ENCODE measurements around the gene ELFN2.

DNA sequence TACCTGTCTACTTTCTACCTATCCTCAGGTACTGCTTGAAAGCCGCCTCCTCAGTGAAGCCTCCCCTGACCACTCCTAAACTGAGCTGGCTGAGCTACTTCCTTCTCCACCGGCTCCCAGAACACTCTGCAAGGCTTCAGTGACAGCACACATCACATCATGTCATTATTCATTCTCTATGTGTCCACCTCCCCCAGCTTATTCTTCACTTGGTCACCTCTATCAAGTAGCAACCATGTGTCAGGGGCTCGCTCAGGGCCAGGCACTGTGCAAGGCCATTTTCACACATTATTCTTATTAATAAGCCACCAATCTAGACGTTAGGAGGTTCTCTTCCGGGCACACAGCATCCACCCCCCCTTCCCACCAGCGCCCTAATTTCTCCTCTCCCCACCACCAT is 3.7 kb upstream of the ELFN2 start:
- TF ChIP-seq CTCF (IDR thresholded peaks at IDR 0.05) (no peak), POLR2A (IDR thresholded peaks at IDR 0.05) (no peak), POLR2AphosphoS5 (IDR thresholded peaks at IDR 0.05) (no peak), EP300 (IDR thresholded peaks at IDR 0.05) (no peak)

All from stomach (tissue), 4 donors.